Endothelial cell of umbilical vein (primary cell): ENCODE measurements around the gene SLC28A1. TPM values are rescaled to one million over a fixed set of nuclear protein-coding genes. Genes with fewer than 3 reads are reported as not detected.

Experiments
- BruUV-seq: library from RNA; stranded (reverse); fragments of 400-500 nt; replicated peaks from 2 replicates; lab custom pipeline; 2021; lab: Mats Ljungman, UMichigan
- CTCF ChIA-PET: fragments of 300-600, 350-600 bp; sonication (Branson Sonifier 250); formaldehyde crosslinking; loops from one replicate; lab custom pipeline; 2021; ENCODE audit warnings: antibody characterized with exemption, inconsistent platforms; lab: Charles Lee
- POLR2A ChIA-PET: fragments of 300-600, 350-600 bp; sonication (Branson Sonifier 250); formaldehyde crosslinking; loops from one replicate; lab custom pipeline; 2021; ENCODE audit warnings: antibody characterized with exemption, inconsistent platforms; lab: Charles Lee
- DNase-seq: peaks from one replicate; pipeline ENCODE4 v3.0.0-alpha.2; 2011; ENCODE audit warnings: low read depth, low spot score
- FAIRE-seq: peaks from 2 replicates; lab custom pipeline; 2011; peaks lifted over from hg19 to GRCh38; lab: Jason Lieb, UNC
- H2AFZ ChIP-seq: 2 replicates; pipeline ENCODE4 v1.6.0; 2012; ENCODE audit warnings: low read depth, low read length, control low read depth, inconsistent platforms
- H3K27ac ChIP-seq: 2 replicates; pipeline ENCODE4 v1.5.1; 2011; ENCODE audit warnings: low read depth, mild to moderate bottlenecking, control low read depth, low read length, moderate library complexity; ENCODE audit not compliant: insufficient read depth
- H3K27me3 ChIP-seq, 2 experiments: 2 replicates each; pipeline versions ENCODE4 v1.6.0 to v1.6.1; 2011; ENCODE audit warnings: low read length in 2 of 2, mixed read lengths in 1 of 2; ENCODE audit not compliant: control insufficient read depth in 2 of 2, insufficient read depth in 2 of 2
- H3K36me3 ChIP-seq, 2 experiments: 2 replicates in 1 of 2; 3 replicates in 1 of 2; pipeline ENCODE4 v1.5.1; 2011; ENCODE audit warnings: low read length in 2 of 2, mild to moderate bottlenecking in 1 of 2, moderate library complexity in 1 of 2; ENCODE audit not compliant: control insufficient read depth in 2 of 2, insufficient read depth in 2 of 2; ENCODE audit errors: extremely low read depth in 1 of 2
- H3K4me1 ChIP-seq: 3 replicates; pipeline ENCODE4 v1.5.1; 2011; ENCODE audit warnings: mild to moderate bottlenecking, low read length; ENCODE audit not compliant: control insufficient read depth, insufficient read depth; ENCODE audit errors: extremely low read depth
- H3K4me2 ChIP-seq: 2 replicates; pipeline ENCODE4 v1.6.1; 2011; ENCODE audit warnings: low read length, control low read depth, mixed read lengths; ENCODE audit not compliant: insufficient read depth
- H3K4me3 ChIP-seq, 3 experiments: fragments of 200-600 bp in 1 of 3; sonication (generic), shearing (Covaris generic) in 1 of 3; replicated peaks in 1 of 3; 2 replicates each; pipeline ENCODE4 v1.5.1; 2011 to 2016; ENCODE audit warnings: control low read depth in 3 of 3, low read length in 3 of 3, mild to moderate bottlenecking in 2 of 3, inconsistent platforms in 1 of 3, low read depth in 1 of 3, moderate library complexity in 1 of 3; ENCODE audit not compliant: insufficient read depth in 1 of 3
- H3K79me2 ChIP-seq: 2 replicates; pipeline ENCODE4 v1.6.0; 2012; ENCODE audit warnings: low read length, inconsistent platforms; ENCODE audit not compliant: control insufficient read depth, insufficient read depth
- H3K9ac ChIP-seq: replicated peaks from 2 replicates; pipeline ENCODE3; 2011; ENCODE audit warnings: low read length, control low read depth; ENCODE audit not compliant: insufficient read depth; ENCODE audit errors: extremely low read depth
- H3K9me1 ChIP-seq: replicated peaks from 3 replicates; pipeline ENCODE4 v1.6.0; 2011; ENCODE audit warnings: mild to moderate bottlenecking, low read length; ENCODE audit not compliant: control insufficient read depth, insufficient read depth; ENCODE audit errors: extremely low read depth
- H3K9me3 ChIP-seq: replicated peaks from 2 replicates; pipeline ENCODE4 v1.5.1; 2012; ENCODE audit warnings: low read length, inconsistent platforms; ENCODE audit not compliant: control insufficient read depth, insufficient read depth
- H4K20me1 ChIP-seq: replicated peaks from 2 replicates; pipeline ENCODE3; 2011; ENCODE audit warnings: mild to moderate bottlenecking, low read length; ENCODE audit not compliant: control insufficient read depth, insufficient read depth; ENCODE audit errors: extremely low read depth
- EZH2 ChIP-seq: IDR thresholded peaks from 2 replicates; pipeline ENCODE4 v1.6.1; 2012; ENCODE audit warnings: borderline replicate concordance, low read depth, mild to moderate bottlenecking, moderate library complexity, low read length, inconsistent platforms; ENCODE audit not compliant: severe bottlenecking
- GATA2 ChIP-seq: IDR thresholded peaks from 2 replicates; pipeline ENCODE4 v1.7.0; 2011; ENCODE audit warnings: low read depth, mild to moderate bottlenecking, moderate library complexity, mixed read lengths, low read length; ENCODE audit not compliant: insufficient read length, insufficient read depth
- JUN ChIP-seq: IDR thresholded peaks from 2 replicates; pipeline ENCODE4 v1.6.1; 2011; ENCODE audit warnings: borderline replicate concordance, low read depth; ENCODE audit not compliant: insufficient read length, insufficient read depth
- MAX ChIP-seq: IDR thresholded peaks from 2 replicates; pipeline ENCODE4 v1.6.1; 2011; ENCODE audit not compliant: insufficient read depth, insufficient read length
- MYC ChIP-seq: IDR thresholded peaks from one replicate; pipeline ENCODE4 v1.6.1; 2011; ENCODE audit warnings: mild to moderate bottlenecking, low read depth, low read length
- POLR2A ChIP-seq: IDR thresholded peaks from 2 replicates; pipeline ENCODE4 v1.6.1; 2012; ENCODE audit warnings: low read depth, mild to moderate bottlenecking, control low read depth, low read length
- POLR2AphosphoS5 ChIP-seq: IDR thresholded peaks from 2 replicates; pipeline ENCODE4 v1.6.1; 2012; ENCODE audit warnings: low read depth, mild to moderate bottlenecking, control low read depth, low read length, moderate library complexity; ENCODE audit not compliant: insufficient read depth
- dilution Hi-C: fragments of 300-500 bp; cut with MboI; formaldehyde crosslinking; loops from one replicate; pipeline ENCODE4 v1.15.0; 2019; ENCODE audit warnings: low sequenced_read_pairs; ENCODE audit not compliant: extremely low pct_ligation_motif_present
- intact Hi-C: fragments of 100-400 bp; cut with micrococcal nuclease; formaldehyde crosslinking; loops from one replicate; pipeline ENCODE4 v1.10.0; 2022
- polyA plus RNA-seq, 4 experiments: library from polyadenylated mRNA; depleted of rRNA in 3 of 4; stranded (reverse) in 3 of 4; unstranded in 1 of 4; fragments of >200 nt; gene quantifications; 2 replicates each; pipeline versions ENCODE4 v1.2.1 to v1.2.3, GENCODE V29; 2011 to 2012; ENCODE audit warnings: missing spikeins in 1 of 4
- total RNA-seq: library from RNA; stranded (reverse); gene quantifications from 2 replicates; pipeline ENCODE4 v1.2.3, GENCODE V29; 2021

Gene SLC28A1
- total and polyA plus RNA-seq, 2 donors (not counting 3 experiments of a cell fraction or from before 2014, with no cell fraction given): not detected

GRCh38 chr15:84956199-84956598 is 71.7 kb downstream of the SLC28A1 start:
- CTCF ChIA-PET: interaction anchor here (1.3 to 5.4 kb wide), 4 partner anchors 16 to 139 kb away, joined by 3 to 70 read pairs (median 20); no protein-coding TSS in a partner anchor

GRCh38 chr15:84960391-84961113 is 76.1 kb downstream of the SLC28A1 start:
- no peak for DNase-seq
- Histone ChIP-seq H3K9ac (no peak overlapping the region), H3K27ac (no peak overlapping the region), H3K4me1 (peaks cover 21% of the 10 kb centered on the region), H2AFZ (no peak overlapping the region), H3K4me3 (no peak overlapping the region), H3K36me3 (no peaks in the 10 kb centered on the region), H3K27me3 (no peaks in the 10 kb centered on the region), H4K20me1 (no peaks in the 10 kb centered on the region), H3K4me2 (no peak overlapping the region), H3K9me1 (no peaks in the 10 kb centered on the region), H3K9me3 (no peaks in the 10 kb centered on the region), H3K79me2 (no peaks in the 10 kb centered on the region)
- intact Hi-C loops: no loop called here
- CTCF ChIA-PET: interaction anchor here (2.7 to 4.6 kb wide), 2 partner anchors 43 to 84 kb away, joined by 7 to 37 read pairs; no protein-coding TSS in a partner anchor
- dilution Hi-C loops: loop anchor here (25.0 kb wide), 1 partner anchor 123 kb away; no protein-coding TSS in a partner anchor
- POLR2A ChIA-PET: no interaction called here
- TF ChIP-seq JUN: no peak
- no peak for TF ChIP-seq MYC
- no peak for TF ChIP-seq POLR2AphosphoS5
- no peak for TF ChIP-seq POLR2A
- BruUV-seq: no TSS peak
- FAIRE-seq: no peak

More at GRCh38 chr15:84956199-84956598, 71.7 kb downstream of the SLC28A1 start:
- intact Hi-C loops: no loop called here
- Histone ChIP-seq H3K4me2 (peak overlapping the region; percentile 2), H3K9me1 (no peaks in the 10 kb centered on the region), H3K36me3 (no peaks in the 10 kb centered on the region), H4K20me1 (no peaks in the 10 kb centered on the region), H2AFZ (peak overlapping the region; percentile 85), H3K4me3 (no peak overlapping the region), H3K4me1 (peaks cover 25% of the 10 kb centered on the region), H3K27ac (no peak overlapping the region), H3K9me3 (no peaks in the 10 kb centered on the region), H3K27me3 (no peaks in the 10 kb centered on the region), H3K9ac (no peak overlapping the region), H3K79me2 (no peaks in the 10 kb centered on the region)
- dilution Hi-C loops: loop anchor here (25.0 kb wide), 1 partner anchor 119 kb away; no protein-coding TSS in a partner anchor
- POLR2A ChIA-PET: interaction anchor here (0.7 kb wide), 1 partner anchor 8 kb away, joined by 3 read pairs; no protein-coding TSS in a partner anchor
- DNase-seq: no peak
- BruUV-seq: no TSS peak
- TF ChIP-seq EZH2 (no peak), GATA2 (no peak), MYC (no peak), JUN (no peak), MAX (no peak), POLR2A (no peak), POLR2AphosphoS5 (no peak)
- no peak for FAIRE-seq
